HG02870 (cell line): ENCODE measurements around the gene ZNF486.
A peak's percentile ranks its signal among the peaks of the same experiment; 100 is the strongest.
"Not testable (repeated sequence)": the region's sequence is repeated elsewhere in the genome, so short reads cannot be mapped to it uniquely, and the experiment has no call there.

Experiments
- ATAC-seq: cut with Tn5 transposase; IDR thresholded peaks from one replicate; pipeline ENCODE4 v1.9.1; 2021; ENCODE audit warnings: mild to moderate bottlenecking, moderate library complexity; ENCODE audit not compliant: unreplicated experiment

Gene ZNF486

DNA sequence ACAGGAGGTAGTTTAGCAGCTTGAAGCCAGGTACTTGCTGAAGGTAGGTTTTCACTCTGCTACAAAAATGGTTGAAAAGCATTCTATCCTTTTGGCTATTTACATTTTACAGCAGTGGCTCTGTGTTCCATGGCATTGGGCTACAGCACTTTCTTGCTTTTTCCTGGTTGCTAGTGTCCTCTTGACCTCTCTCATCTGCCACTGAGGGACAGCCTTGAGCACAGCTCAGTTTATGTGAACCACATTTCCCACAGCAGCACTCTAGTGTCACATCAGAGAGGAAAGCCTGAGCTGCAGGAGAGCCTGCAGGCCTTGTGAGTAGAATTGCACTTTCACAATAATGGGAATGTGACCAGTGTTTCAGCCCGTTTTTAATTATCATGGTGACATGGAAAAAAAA is 54.6 kb downstream of the ZNF486 start:
- ATAC-seq: not testable (repeated sequence)

DNA sequence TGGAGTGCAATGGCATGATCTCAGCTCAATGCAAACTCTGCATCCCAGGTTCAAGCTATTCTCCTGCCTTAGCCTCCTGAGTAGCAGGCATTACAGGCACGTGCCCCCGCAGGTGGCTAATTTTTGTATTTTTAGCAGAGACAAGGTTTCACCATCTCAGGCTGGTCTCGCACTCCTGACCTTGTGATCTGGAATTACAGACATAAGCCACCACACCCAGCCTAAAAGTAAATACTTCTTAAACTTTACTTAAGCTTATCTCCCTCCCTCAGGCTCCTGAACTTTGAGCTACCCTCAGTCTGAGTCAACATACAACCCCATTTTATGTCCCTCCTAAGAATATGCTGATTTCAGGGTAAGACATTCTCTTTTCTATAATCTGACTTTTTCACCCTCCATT is 66.1 kb downstream of the ZNF486 start:
- ATAC-seq: no peak

DNA sequence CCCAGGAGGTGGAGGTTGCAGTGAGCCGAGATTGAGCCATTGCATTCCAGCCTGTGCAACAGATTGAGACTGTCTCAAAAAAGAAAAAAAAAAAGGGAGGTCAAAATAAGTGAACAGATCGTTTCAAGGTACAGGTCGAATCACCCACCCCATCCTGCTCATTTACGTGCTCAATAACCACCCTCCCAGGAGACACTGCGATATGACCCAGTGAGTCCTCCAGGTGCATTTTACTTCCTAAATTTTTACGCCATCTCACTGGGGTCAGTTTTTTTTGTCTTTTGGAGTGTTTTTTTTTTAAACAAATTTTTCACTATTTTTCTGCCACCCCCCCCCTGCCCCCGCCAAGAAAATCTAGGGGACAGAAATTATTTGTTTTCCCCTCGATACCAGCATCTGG is 68.1 kb downstream of the ZNF486 start:
- no peak for ATAC-seq

DNA sequence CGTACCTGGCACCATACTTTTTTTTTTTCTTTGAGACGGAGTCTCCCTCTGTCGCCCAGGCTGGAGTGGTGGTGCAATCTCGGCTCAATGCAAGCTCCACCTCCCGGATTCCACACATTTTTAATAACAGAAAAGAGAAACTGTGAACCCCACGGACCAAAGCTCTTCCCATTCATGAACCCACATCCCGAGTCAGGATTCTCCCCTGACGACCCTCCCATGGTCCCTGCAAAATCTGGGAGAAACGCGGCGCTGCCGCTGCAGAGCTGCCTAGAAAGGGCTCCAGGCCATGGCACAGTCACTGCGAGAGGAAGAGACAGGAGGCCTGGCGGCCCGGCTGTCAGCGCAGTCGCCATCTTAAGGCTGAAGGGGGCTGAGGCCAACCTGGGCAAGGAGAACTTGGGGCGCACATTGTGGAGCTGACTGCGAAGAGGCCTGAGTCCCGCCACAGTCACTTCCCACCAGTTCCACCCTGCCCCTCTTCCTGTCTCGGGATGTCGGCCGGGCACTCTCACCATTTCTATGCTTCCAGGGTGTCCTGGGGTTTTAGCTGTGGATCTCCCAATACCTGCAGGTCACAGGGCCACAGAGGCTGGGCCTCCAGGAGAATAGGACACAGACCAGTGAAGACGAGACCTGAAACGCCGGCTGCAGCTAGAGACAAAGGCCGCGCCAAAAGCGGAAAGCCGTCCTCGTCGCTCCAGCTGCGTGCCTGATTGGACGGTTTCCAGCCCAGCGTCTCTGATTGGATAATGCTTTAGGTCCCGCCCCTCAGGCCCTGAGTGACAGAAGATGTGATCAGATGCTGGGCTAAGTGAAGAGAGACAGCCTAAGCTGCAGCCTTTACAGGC is 71.0 kb downstream of the ZNF486 start:
- peak; percentile 94 for ATAC-seq

DNA sequence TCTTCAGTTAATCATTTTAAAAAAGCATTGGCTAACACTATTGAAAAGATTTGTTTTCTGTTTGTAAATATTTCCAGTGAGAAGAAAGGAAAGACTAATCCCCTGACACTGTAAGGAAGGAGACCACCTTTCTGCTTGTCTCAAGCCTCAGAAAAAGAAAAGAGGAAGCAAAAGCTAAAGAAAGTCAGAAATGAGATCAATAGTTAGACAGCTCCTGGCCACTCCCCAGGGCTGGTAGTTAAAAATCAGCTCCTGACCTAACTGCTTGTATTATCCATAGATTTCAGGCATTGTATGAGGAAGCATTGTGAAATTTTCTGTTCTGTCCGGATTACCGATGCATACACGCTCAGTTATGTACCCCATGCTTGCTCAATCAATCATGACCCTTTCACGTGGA is 76.6 kb downstream of the ZNF486 start:
- no peak for ATAC-seq

DNA sequence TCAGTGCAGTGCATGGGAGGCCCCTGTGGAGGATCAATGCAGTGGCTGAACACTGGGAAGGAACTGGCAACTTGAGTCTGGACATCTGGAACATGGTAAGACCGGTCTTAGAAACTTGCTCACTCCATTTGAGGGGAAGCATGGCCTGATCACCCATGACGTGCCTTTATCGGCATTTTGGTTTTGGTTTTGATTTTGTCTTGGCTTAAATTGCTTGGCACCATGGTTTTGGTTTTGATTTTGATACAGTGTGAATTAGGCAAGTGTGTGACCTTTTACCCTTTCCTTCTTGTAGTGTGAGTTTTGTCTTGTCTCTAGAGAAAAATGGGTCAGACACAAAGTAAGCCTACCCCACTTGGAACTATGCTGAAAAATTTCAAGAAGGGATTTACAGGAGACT is 77.3 kb downstream of the ZNF486 start:
- no peak for ATAC-seq

DNA sequence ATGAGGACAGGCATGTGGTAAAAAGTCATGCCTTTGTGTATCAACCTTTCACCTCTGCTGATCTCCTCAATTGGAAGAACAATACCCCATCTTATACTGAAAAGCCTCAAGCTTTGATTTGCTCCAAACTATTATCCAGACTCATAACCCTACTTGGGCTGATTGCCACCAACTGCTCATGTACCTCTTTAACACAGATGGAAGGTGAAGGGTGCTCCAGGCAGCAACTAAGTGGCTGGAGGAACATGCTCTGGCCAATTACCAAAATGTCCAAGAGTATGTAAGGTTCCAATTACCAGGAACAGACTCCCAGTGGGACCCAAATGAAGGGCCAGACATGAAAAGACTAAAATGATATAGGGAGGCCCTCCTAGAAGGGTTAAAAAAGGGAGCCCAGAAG is 78.3 kb downstream of the ZNF486 start:
- ATAC-seq: no peak

DNA sequence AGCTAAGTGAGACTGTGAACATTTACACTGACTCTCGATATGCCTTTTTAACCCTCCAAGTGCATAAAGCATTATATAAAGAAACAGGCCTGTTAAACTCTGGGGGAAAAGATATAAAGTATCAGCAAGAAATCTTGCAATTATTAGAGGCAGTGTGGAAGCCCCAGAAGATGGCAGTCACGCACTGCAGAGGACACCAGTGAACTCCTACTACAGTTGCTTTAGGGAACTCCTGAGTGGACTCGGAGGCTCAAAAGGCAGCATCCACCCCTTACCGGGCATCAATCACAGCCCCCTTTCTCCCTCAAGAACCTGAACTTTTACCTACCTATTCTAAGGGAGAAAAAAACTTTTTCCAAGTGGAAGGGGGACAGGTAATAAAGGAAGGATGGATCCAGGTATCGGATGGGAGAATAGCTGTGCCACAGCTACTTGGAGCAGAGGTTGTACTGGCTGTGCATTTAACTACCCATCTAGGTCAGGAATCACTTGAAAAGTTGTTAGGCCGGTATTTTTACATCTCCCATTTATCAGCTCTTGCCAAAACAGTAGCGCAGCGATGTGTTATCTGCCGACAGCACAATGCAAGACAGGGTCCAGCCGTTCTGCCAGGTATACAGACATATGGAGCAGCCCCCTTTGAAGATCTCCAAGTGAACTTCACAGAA is 80.1 kb downstream of the ZNF486 start:
- ATAC-seq: no peak

DNA sequence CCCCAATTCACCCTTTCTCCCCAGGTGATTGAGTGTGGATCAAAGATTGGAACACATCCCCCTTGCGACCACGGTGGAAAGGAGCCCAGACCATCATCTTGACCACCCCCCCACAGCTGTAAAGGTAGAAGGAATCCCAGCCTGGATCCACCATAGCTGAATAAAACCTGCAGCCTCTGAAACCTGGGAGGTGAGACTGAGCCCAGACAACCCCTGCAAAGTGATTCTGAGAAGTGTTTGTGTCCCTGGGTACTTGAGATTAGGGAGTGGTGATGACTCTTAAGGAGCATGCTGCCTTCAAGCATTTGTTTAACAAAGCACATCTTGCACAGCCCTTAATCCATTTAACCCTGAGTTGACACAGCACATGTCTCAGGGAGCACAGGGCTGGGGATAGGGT is 81.2 kb downstream of the ZNF486 start:
- ATAC-seq: not testable (repeated sequence)
